ENCODE data around the gene CCNG1. TPM values are rescaled to one million over a fixed set of nuclear protein-coding genes. Genes with fewer than 3 reads are reported as not detected.
"Not testable (repeated sequence)": the region's sequence is repeated elsewhere in the genome, so short reads cannot be mapped to it uniquely, and the experiment has no call there.

CCNG1 gene
- polyA plus RNA-seq, 3 donors: 225 to 231 (median 229) TPM

- DNase-seq (ENCODE audit: low read depth in 3 of 3, low spot score in 2 of 3): no peak
These were observed 3.6 kb downstream of the CCNG1 start for GRCh38 chr5:163440954-163441353.

- DNase-seq (ENCODE audit: low read depth in 3 of 3, low spot score in 2 of 3): no peak
These were observed 7.1 kb downstream of the CCNG1 start for GRCh38 chr5:163444526-163444925.

- no peak for DNase-seq (ENCODE audit: low read depth in 3 of 3, low spot score in 2 of 3)
These were observed 8.0 kb downstream of the CCNG1 start for GRCh38 chr5:163445345-163445744.

GRCh38 chr5:163447191-163447590 lies 9.8 kb downstream of the CCNG1 start:
- no peak for DNase-seq (ENCODE audit: low read depth in 3 of 3, low spot score in 2 of 3)

- no peak for DNase-seq (ENCODE audit: low read depth in 3 of 3, low spot score in 2 of 3)
These were observed 10.5 kb downstream of the CCNG1 start for GRCh38 chr5:163447875-163448274.

GRCh38 chr5:163448491-163448890 lies 11.1 kb downstream of the CCNG1 start:
- DNase-seq (ENCODE audit: low read depth in 3 of 3, low spot score in 2 of 3): no peak

- DNase-seq (ENCODE audit: low read depth in 3 of 3, low spot score in 2 of 3): no peak
These were observed 14.1 kb downstream of the CCNG1 start for GRCh38 chr5:163451489-163451888.

- no peak for DNase-seq (ENCODE audit: low read depth in 3 of 3, low spot score in 2 of 3)
These were observed 16.3 kb downstream of the CCNG1 start for GRCh38 chr5:163453705-163454104.

GRCh38 chr5:163455406-163455805 lies 18.0 kb downstream of the CCNG1 start:
- not testable (repeated sequence) for DNase-seq (ENCODE audit: low read depth in 3 of 3, low spot score in 2 of 3)

GRCh38 chr5:163456029-163456589 lies 18.7 kb downstream of the CCNG1 start:
- no peak for DNase-seq (ENCODE audit: low read depth in 3 of 3, low spot score in 2 of 3)

- no peak for DNase-seq (ENCODE audit: low read depth in 3 of 3, low spot score in 2 of 3)
These were observed 19.4 kb downstream of the CCNG1 start for GRCh38 chr5:163456840-163457239.

GRCh38 chr5:163458778-163459385 lies 21.5 kb downstream of the CCNG1 start:
- no peak for DNase-seq (ENCODE audit: low read depth in 3 of 3, low spot score in 2 of 3)

GRCh38 chr5:163459462-163459818 lies 22.0 kb downstream of the CCNG1 start:
- DNase-seq (ENCODE audit: low read depth in 3 of 3, low spot score in 2 of 3): no peak

GRCh38 chr5:163459819-163460561 lies 22.6 kb downstream of the CCNG1 start, which contains the start of gene NUDCD2:
Gene NUDCD2 (minus strand): TSS chr5:163460102. CDS start chr5:163460050, 52 bp downstream.
- peak; percentile 96 to 99 (median 97) for DNase-seq (ENCODE audit: low read depth in 3 of 3, low spot score in 2 of 3)

GRCh38 chr5:163460562-163461171 lies 23.3 kb downstream of the CCNG1 start, which contains the start of gene HMMR:
Gene HMMR (plus strand): TSS chr5:163460632. CDS start chr5:163460693, 61 bp downstream.
- DNase-seq (ENCODE audit: low read depth in 3 of 3, low spot score in 2 of 3): no peak

GRCh38 chr5:163463063-163463435 lies 25.7 kb downstream of the CCNG1 start:
- DNase-seq (ENCODE audit: low read depth in 3 of 3, low spot score in 2 of 3): no peak

GRCh38 chr5:163467682-163468081 lies 30.3 kb downstream of the CCNG1 start:
- DNase-seq (ENCODE audit: low read depth in 3 of 3, low spot score in 2 of 3): no peak

GRCh38 chr5:163473635-163474243 lies 36.3 kb downstream of the CCNG1 start:
- DNase-seq (ENCODE audit: low read depth in 3 of 3, low spot score in 2 of 3): no peak

GRCh38 chr5:163475411-163475810 lies 38.0 kb downstream of the CCNG1 start:
- DNase-seq (ENCODE audit: low read depth in 3 of 3, low spot score in 2 of 3): no peak

- DNase-seq (ENCODE audit: low read depth in 3 of 3, low spot score in 2 of 3): no peak
These were observed 41.0 kb downstream of the CCNG1 start for GRCh38 chr5:163478126-163478981.

All from right renal cortex interstitium (tissue), 3 donors.